Kidney (tissue), 14 donors: ENCODE data around the gene DPP10. TPM values are rescaled to one million over a fixed set of nuclear protein-coding genes. Genes with fewer than 3 reads are reported as not detected.

Source experiments
- DNase-seq, 5 donors: peaks; one replicate each; pipeline ENCODE4 v3.0.0-alpha.2; 2013 to 2020
- FAIRE-seq: peaks from 2 replicates; lab custom pipeline; 2012; peaks lifted over from hg19 to GRCh38; lab: Jason Lieb, UNC
- H3K27ac ChIP-seq, 2 donors: one replicate each; pipeline ENCODE4 v1.7.0; 2013; ENCODE audit warnings: low read depth in 2 of 2, low read length in 2 of 2, inconsistent platforms in 1 of 2
- H3K27me3 ChIP-seq: one replicate; pipeline ENCODE4 v1.7.1; 2013; ENCODE audit warnings: low read length, inconsistent platforms; ENCODE audit not compliant: control insufficient read depth, insufficient read depth
- H3K36me3 ChIP-seq, 3 donors: one replicate each; pipeline versions ENCODE4 v1.7.0 to v1.7.1; 2013; ENCODE audit warnings: low read length in 3 of 3, control low read depth in 1 of 3, inconsistent platforms in 1 of 3; ENCODE audit not compliant: insufficient read depth in 3 of 3, control insufficient read depth in 2 of 3
- H3K4me1 ChIP-seq, 3 donors: one replicate each; pipeline versions ENCODE4 v1.7.0 to v1.7.1; 2013; ENCODE audit warnings: low read length in 3 of 3, inconsistent platforms in 1 of 3, low read depth in 1 of 3; ENCODE audit not compliant: control insufficient read depth in 2 of 3, insufficient read depth in 2 of 3
- H3K4me3 ChIP-seq, 3 donors: one replicate each; pipeline versions ENCODE4 v1.7.0 to v1.8.1; 2013; ENCODE audit warnings: low read length in 3 of 3, control low read depth in 1 of 3, inconsistent platforms in 1 of 3
- H3K9ac ChIP-seq, 3 donors: one replicate each; pipeline versions ENCODE4 v1.7.0 to v1.7.1; 2013; ENCODE audit warnings: low read length in 3 of 3, control low read depth in 1 of 3, inconsistent platforms in 1 of 3
- H3K9me3 ChIP-seq, 3 donors: one replicate each; pipeline versions ENCODE4 v1.7.0 to v1.7.1; 2013; ENCODE audit warnings: low read length in 3 of 3, control low read depth in 1 of 3, inconsistent platforms in 1 of 3; ENCODE audit not compliant: control insufficient read depth in 2 of 3, insufficient read depth in 1 of 3
- intact Hi-C: fragments of 100-400 bp; cut with DNase I; formaldehyde crosslinking; loops from one replicate; pipeline ENCODE4 v1.11.1; 2022
- polyA plus RNA-seq: library from polyadenylated mRNA; stranded (reverse); fragments of 350-450 nt; fragmentation: Illumina TruSeq; extraction: RNeasy Lipid Tissue Mini Kit (QIAGEN cat#74804); gene quantifications from one replicate; pipeline ENCODE4 v1.2.3, GENCODE V29; 2014; ENCODE audit warnings: low read depth, low replicate concordance; ENCODE audit not compliant: insufficient read depth
- total RNA-seq: library from RNA; stranded (reverse); fragmentation: NEBNext Ultra II Directional; extraction: Animal tissue kit (Norgen Biotek cat#: 25700); gene quantifications from one replicate; pipeline ENCODE4 v1.2.1, GENCODE V29; 2021
- TF ChIP-seq, protein P1 (sequence below): IDR thresholded peaks from 3 replicates; pipeline ENCODE4 v1.5.1; 2012; ENCODE audit warnings: mild to moderate bottlenecking, moderate library complexity, borderline replicate concordance; ENCODE audit not compliant: insufficient read depth; ENCODE audit errors: extremely low read depth
- donor health status: control.
- donor health status: control.
- donor health status: control.
- donor health status: control.
- donor health status: control.
- donor health status: DM: yes; HTN: yes; CAD: no.
- donor health status: Normal renal cell carcinoma (clear cell type).

Gene DPP10
- total and polyA plus RNA-seq, 2 donors from 2014 or later, result 0.67 TPM; not detected in 1

DNA sequence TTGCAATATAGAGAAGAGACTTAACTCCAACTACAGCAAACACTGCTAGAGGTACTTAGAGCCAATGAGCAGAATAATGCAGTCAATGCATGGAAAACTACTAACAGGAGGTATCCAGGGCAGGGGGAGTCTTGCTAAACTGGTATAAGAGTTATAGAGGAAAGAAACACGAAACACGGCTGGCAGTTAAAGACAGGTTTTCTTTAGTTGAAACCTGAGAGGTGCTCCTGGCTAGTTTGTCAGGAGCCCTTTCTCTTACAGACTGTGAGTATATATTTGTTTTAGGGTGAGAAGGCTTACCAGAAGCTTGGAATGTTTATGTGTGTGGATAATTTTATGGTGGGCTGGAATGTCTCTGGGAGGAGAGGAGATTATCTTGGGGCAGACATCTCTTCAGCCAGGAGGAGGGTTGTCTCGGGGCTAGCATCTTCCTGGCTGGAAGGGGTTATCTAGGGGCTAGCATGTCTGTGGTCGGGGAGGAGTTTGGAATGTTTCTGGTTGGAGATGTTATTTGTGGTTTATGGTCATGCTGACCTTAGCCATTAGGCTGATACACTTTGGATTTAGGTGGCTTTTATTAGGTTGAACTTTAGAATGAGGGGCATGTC lies 1048.8 kb downstream of the DPP10 start:
- Histone ChIP-seq H3K9ac (no peak overlapping the region), H3K36me3 (no peaks in the 10 kb centered on the region), H3K27ac (no peak overlapping the region), H3K27me3 (no peaks in the 10 kb centered on the region), H3K9me3 (no peaks in the 10 kb centered on the region), H3K4me1 (no peaks in the 10 kb centered on the region), H3K4me3 (no peak overlapping the region)
- intact Hi-C loops, result no loop called here
- FAIRE-seq, result no peak
- peak in 3 of 5 donors; percentile 17 to 56 (median 56) for DNase-seq
- TF ChIP-seq, protein P1, sequence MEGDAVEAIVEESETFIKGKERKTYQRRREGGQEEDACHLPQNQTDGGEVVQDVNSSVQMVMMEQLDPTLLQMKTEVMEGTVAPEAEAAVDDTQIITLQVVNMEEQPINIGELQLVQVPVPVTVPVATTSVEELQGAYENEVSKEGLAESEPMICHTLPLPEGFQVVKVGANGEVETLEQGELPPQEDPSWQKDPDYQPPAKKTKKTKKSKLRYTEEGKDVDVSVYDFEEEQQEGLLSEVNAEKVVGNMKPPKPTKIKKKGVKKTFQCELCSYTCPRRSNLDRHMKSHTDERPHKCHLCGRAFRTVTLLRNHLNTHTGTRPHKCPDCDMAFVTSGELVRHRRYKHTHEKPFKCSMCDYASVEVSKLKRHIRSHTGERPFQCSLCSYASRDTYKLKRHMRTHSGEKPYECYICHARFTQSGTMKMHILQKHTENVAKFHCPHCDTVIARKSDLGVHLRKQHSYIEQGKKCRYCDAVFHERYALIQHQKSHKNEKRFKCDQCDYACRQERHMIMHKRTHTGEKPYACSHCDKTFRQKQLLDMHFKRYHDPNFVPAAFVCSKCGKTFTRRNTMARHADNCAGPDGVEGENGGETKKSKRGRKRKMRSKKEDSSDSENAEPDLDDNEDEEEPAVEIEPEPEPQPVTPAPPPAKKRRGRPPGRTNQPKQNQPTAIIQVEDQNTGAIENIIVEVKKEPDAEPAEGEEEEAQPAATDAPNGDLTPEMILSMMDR, result no peak

DNA sequence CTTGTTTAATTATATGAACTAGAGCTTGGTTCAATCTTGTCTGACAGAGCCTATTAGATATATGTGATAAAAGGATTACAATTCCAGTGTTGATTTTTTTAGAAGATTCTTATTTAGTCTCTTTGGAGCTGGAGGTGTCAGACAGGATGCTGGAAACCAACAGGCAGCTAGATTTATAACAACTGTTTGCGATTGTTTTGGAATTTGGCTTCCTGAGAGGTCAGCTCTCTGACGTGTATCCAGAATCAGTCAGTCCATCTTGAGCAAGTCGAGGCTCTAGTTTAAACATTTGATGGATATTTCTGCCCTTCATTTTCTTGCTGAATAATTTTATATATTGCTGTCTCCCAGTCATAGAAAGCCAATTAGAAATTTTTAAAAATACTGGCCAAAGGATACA lies 1062.9 kb downstream of the DPP10 start:
- DNase-seq, result no peak
- FAIRE-seq, result no peak
- H3K36me3 ChIP-seq, result no peaks in the 10 kb centered on the region

DNA sequence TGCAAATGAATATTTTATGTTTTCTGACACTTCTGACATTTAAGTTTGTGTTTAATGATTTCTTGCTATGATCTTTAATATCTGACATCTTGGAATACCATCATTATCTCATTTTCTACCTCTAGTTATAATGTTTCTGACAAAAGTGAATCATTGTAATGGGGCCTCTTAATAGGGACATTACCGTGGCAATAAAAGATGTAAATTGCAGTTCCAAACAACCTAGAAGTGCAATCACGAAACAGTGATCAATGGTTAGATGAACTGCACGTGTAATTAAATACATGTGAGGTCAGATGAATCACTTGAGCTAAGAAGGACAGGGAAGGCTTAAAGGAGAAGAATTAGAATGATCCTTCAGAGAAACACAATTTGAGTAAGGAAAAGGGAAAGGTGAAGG lies 1078.3 kb downstream of the DPP10 start:
- FAIRE-seq, result no peak

More for the DNA sequence above, 1062.9 kb downstream of the DPP10 start:
- no peaks in the 10 kb centered on the region for H3K27me3 ChIP-seq
- no peaks in the 10 kb centered on the region for H3K9me3 ChIP-seq
- H3K4me3 ChIP-seq, result no peak overlapping the region
- H3K9ac ChIP-seq, result no peak overlapping the region
- no peak overlapping the region for H3K27ac ChIP-seq
- intact Hi-C loops, result no loop called here
- TF ChIP-seq, protein P1, result no peak
- H3K4me1 ChIP-seq, result no peaks in the 10 kb centered on the region

More for the DNA sequence above, 1078.3 kb downstream of the DPP10 start:
- H3K27me3 ChIP-seq, result no peaks in the 10 kb centered on the region
- no peaks in the 10 kb centered on the region for H3K9me3 ChIP-seq
- TF ChIP-seq, protein P1, result no peak
- H3K27ac ChIP-seq, result no peak overlapping the region
- intact Hi-C loops, result no loop called here
- no peaks in the 10 kb centered on the region for H3K36me3 ChIP-seq
- no peaks in the 10 kb centered on the region for H3K4me1 ChIP-seq
- no peak for DNase-seq
- H3K4me3 ChIP-seq, result no peak overlapping the region
- no peak overlapping the region for H3K9ac ChIP-seq
